ENCODE data around the gene ADGRG3.

Gene ADGRG3

DNA sequence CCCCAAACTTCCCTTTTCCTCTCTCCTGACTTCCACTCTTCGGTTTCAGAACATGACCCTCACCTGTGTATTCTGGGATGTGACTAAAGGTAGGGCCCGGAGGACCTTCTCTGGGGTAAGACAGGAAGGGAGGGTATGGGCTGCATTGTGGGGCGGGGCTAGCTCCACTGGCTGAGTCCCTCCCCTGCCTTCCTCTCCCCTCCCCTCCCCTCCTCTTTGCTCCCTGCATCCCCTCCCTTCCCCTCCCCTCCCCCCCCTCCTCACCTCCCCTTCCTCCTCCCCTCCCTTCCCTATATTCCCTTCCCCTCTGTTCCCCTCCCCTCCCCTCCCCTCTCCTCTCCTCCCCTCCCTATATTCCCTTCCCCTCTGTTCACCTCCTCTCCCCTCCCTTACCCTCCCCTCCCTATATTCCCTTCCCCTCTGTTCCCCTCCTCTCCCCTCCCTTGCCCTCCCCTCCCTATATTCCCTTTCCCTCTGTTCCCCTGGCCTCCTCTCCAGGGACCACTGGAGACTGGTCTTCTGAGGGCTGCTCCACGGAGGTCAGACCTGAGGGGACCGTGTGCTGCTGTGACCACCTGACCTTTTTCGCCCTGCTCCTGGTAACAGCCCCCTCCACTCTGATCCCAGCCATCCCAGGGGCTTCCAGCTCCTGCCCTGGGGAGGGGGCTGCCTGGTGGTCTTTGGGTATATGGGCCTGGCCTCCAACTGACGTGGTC, 11.8 kb downstream of the ADGRG3 start:
- no peak for DNase-seq (ENCODE audit: low spot score)

GRCh38 chr16:57680842-57681375, 12.8 kb downstream of the ADGRG3 start:
- DNase-seq (ENCODE audit: low spot score): no peak

GRCh38 chr16:57681950-57682728, 14.0 kb downstream of the ADGRG3 start:
- DNase-seq (ENCODE audit: low spot score): no peak

- DNase-seq (ENCODE audit: low spot score): no peak
These were observed 14.9 kb downstream of the ADGRG3 start for GRCh38 chr16:57682809-57683635.

GRCh38 chr16:57683636-57684545, 15.8 kb downstream of the ADGRG3 start:
- no peak for DNase-seq (ENCODE audit: low spot score)

DNA sequence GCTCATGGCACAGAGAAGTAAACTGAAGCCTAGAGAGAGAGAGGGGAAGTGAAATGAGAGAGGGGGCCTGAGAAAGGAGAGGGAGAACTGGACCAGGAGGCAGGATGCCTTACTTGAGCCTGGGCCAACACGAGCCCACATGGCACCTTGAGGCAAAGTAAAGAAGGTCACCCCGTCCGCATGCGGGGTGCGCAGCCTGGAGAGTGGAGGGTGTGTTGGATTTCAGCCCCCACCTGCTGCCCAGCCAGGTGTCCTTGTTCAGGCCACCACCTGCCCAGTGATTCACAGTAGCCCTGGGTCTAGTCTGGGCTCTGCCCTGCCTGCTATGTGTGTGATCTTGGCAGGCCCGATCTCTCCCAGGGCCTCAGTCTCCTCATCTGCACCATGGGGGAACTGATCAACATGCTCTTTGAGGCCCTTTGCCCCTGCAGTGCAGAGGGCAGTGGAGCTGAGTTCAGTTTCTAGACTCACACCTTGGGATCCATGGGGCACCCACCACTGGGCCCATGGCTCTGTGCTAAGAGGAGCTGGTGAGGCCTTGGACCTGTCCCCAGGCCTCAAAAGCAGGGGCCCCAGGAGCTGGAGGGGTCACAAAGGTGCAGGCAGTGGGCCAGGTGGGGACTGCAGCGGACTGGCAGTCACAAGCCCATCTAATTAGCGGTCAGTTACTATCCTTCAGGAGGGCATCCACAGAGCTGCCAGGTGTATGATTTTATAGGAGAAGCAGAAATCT, 16.7 kb downstream of the ADGRG3 start:
- DNase-seq (ENCODE audit: low spot score): no peak

DNA sequence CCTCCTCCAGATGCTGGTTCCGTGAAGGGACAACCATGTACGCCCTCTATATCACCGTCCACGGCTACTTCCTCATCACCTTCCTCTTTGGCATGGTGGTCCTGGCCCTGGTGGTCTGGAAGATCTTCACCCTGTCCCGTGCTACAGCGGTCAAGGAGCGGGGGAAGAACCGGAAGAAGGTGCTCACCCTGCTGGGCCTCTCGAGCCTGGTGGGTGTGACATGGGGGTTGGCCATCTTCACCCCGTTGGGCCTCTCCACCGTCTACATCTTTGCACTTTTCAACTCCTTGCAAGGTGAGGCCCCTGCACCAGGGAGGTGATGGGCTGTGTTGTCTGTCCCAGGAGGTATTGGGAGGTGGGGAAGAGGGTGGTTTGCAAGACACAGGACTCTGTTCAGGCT, 17.5 kb downstream of the ADGRG3 start:
- no peak for DNase-seq (ENCODE audit: low spot score)

GRCh38 chr16:57686577-57686976, 18.5 kb downstream of the ADGRG3 start:
- no peak for DNase-seq (ENCODE audit: low spot score)

DNA sequence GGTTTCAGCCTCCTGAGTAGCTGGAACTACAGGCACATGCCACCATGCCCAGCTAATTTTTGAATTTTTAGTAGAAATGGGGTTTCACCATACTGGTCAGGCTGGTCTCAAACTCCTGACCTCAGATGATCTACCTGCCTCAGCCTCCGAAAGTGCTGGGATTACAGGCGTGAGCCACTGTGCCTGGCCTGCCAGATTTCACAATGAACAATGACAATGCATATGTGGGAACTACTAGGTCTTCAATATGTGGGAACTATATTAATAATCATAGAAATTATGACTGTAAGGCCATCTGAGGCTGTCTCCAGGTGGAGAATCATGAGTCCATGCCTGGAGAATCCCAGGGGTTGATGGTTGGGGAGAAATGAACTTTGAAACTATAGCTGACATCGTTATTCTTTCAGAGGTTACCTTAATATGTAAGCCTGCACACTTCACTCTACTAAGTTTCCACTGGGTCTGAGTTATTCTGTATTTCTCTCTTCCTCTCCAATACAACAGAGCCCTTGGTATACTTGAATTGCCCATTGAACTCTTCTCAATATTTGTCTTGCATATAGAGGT, 19.3 kb downstream of the ADGRG3 start:
- no peak for DNase-seq (ENCODE audit: low spot score)

DNA sequence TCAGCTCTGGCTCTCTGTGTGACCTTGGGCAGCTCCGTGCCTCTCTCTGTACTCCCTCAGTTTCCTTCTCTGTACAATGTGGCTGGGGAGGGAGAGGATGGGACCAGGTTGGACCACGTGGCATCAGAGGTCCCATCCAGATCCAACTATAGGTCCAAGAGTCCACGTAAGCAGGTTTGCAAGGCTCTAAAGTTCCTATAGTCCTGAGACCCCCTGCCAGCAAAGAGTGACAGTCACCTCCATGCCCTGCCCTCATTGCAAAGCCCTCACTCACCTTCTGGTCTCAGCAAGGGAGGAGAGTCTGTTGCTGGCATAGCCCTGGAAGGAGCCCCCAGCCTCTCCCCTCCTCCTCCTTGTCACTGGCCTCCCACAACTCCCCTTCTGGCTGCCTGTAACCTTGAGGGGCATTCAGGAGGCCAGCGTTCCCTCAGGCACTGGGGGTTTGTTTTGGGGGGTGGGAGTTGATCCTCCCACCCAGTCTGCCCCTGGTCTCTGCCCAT, 20.4 kb downstream of the ADGRG3 start:
- no peak for DNase-seq (ENCODE audit: low spot score)

GRCh38 chr16:57688987-57689761, 21.1 kb downstream of the ADGRG3 start:
- DNase-seq (ENCODE audit: low spot score): no peak

- DNase-seq (ENCODE audit: low spot score): peak; percentile 67
These were observed 21.9 kb downstream of the ADGRG3 start for GRCh38 chr16:57689762-57690558.

GRCh38 chr16:57690782-57691471, 22.8 kb downstream of the ADGRG3 start:
- DNase-seq (ENCODE audit: low spot score): no peak

DNA sequence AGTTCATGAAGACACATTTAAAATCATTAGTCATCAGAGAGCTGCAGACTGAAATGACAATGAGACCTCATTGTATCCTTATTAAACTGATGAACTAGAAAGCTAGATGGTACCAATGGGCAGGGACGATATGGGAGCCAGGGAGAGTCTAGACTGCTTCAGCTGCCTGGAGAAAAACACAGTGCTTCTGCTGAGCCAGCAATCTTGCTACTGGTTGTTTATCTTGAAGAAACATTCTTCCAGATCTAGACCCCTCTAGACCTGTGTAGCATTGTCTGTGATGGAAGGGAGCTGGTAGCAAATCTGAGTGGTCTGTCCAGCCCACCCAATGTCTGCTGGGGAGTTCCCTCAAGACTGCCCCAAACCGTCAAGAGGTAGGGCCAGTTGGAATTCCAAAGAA, 24.5 kb downstream of the ADGRG3 start:
- DNase-seq (ENCODE audit: low spot score): no peak

DNA sequence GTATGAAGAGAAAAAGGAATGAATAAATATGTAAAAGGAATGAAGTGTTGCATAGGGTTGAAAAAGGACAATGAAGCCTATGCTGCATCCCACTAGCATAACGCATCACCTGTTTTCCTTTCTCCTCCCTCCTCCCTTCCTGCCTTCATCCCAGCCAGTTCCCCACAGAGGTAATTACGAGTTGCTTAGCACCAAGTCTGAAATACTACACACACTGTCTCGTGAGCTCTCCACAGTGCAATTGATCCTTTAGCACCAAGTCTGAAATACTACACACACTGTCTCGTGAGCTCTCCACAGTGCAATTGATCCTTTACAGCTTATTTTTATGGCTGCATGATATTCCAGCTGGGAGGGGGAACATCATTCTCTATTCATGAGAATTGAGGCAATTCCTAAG, 25.4 kb downstream of the ADGRG3 start:
- no peak for DNase-seq (ENCODE audit: low spot score)

GRCh38 chr16:57694231-57694724, 26.2 kb downstream of the ADGRG3 start:
- DNase-seq (ENCODE audit: low spot score): no peak

Measured in SK-N-DZ (cell line).